TTC549 (cell line): Measurements from ENCODE around the gene AP1AR.
A peak's percentile ranks its signal among the peaks of the same experiment; 100 is the strongest.
"Not testable (repeated sequence)": the region's sequence is repeated elsewhere in the genome, so short reads cannot be mapped to it uniquely, and the experiment has no call there.

Experiments used
- FAIRE-seq: peaks from 2 replicates; lab custom pipeline; 2012; peaks lifted over from hg19 to GRCh38; lab: Jason Lieb, UNC

Gene AP1AR, protein sequence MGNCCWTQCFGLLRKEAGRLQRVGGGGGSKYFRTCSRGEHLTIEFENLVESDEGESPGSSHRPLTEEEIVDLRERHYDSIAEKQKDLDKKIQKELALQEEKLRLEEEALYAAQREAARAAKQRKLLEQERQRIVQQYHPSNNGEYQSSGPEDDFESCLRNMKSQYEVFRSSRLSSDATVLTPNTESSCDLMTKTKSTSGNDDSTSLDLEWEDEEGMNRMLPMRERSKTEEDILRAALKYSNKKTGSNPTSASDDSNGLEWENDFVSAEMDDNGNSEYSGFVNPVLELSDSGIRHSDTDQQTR

DNA sequence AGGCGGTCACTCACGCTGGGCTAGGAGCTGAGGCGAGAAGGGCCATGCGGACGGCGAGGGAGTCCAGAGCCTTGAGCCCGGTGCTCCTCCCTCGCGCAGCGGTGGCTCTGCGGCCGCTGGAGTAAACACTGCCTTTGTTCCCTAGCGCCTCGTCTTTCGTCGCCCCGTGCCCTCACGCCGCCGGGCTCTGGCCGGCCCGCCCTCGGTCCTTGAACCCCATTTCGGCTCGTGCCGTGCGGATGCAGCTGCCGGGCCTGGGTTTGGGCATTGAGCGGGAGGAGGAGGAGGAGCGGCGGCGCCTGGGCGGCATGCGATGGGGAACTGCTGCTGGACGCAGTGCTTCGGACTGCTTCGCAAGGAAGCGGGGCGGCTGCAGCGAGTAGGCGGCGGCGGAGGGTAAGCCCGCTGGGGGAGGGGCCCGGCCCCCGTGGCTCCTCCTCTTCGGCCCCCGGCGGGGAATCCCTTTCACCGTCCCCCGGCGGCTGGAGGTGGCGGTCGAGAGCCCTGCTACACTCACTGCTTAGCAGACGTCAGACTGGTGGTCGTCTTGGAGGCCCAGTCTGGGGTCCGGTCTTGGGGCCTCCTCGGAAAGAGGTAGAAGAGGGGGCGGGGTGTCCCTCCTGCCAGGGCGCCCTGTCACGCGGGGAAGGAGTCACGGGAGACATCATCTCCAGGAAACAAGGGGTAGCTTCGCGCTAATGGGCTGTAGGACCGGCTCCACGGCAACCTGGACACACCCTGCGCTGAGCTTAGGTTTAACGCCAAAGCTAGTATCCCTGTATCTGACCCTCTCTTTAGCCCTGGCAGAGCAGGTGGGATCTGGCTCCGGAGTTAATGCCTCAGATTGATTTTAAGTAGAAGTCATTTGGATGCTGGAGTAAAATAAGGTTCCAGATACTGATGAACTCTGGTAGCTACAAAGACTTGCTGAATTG, at the start of gene AP1AR:
TSS of gene AP1AR (plus strand) at position 9 of the 935 bp plus-strand sequence. CDS start at position 314, 305 bp downstream.
- no peak for FAIRE-seq

DNA sequence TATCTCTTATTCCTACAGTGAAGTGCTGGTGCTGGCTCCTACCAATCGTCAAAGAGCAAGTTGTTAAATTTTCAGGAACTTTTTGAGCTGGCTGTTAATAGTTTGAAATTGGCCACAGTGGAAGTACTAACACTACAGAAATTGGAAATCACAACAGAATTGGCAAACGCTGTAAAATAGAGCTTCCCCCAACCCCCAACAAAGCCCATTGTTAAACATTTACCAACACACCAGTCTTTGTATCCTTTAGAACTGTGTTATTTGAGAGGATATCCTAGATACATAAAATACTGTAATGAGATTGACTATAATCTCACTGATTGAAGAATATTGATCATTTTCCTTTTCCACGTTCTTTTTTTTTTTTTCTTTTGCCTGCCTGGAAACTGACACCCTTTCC, 49.0 kb upstream of the AP1AR start:
- no peak for FAIRE-seq

DNA sequence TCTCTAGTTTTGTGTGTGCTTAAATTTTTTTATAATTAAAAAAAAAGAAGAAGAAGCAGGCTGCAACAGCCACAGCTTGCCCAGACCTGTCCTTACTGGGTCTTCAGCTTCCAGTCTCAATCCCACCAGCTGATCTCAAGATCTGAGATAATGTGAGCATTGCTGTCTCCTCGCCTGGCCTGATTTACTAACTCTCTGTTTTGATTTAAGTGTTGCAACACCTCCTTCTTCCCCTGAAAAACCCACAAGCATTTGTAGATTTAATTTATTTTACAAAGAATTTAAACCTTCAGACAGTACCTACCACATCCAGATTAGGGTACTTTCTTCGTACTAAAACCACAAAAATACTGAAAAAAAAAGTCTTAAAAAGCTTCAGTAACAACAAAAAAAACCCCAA, 48.3 kb upstream of the AP1AR start:
- FAIRE-seq = no peak

DNA sequence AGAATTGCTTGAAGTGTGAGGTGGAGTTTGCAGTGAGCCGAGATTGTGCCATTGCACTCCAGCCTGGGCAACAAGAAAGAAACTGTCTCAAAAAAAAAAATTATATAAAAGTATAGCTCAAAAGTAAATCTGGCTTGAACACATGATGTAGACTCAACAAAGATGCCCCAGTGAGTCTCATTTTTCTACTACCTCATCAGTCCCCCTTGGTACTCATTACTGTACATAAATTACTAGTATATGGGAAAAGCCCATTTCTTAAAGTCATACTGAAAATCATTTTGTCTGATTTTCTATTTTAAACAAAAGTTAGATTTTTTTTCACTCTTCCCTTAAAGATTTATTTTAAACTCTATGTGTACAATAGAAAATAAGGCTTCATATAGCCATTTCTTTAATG, 47.1 kb upstream of the AP1AR start:
- FAIRE-seq = no peak

DNA sequence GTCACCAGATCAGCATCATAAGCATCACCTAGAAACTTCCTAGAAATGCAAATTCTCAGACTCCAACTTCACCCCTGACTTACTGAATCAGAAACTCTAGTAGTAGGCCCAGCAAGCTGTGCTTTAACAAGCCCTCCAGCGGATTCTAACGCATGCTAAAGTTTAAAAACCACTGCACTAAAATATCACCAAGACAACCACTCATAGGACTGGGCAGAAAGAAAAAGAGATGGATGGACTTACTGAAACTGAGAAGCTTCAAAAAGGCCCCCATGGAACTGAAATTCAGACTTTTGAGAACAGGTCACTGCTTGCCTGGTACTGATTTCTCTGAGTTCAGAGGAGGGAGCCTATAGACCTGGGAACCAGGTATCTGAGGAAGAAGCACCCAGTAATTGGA, 46.3 kb upstream of the AP1AR start:
- no peak for FAIRE-seq

DNA sequence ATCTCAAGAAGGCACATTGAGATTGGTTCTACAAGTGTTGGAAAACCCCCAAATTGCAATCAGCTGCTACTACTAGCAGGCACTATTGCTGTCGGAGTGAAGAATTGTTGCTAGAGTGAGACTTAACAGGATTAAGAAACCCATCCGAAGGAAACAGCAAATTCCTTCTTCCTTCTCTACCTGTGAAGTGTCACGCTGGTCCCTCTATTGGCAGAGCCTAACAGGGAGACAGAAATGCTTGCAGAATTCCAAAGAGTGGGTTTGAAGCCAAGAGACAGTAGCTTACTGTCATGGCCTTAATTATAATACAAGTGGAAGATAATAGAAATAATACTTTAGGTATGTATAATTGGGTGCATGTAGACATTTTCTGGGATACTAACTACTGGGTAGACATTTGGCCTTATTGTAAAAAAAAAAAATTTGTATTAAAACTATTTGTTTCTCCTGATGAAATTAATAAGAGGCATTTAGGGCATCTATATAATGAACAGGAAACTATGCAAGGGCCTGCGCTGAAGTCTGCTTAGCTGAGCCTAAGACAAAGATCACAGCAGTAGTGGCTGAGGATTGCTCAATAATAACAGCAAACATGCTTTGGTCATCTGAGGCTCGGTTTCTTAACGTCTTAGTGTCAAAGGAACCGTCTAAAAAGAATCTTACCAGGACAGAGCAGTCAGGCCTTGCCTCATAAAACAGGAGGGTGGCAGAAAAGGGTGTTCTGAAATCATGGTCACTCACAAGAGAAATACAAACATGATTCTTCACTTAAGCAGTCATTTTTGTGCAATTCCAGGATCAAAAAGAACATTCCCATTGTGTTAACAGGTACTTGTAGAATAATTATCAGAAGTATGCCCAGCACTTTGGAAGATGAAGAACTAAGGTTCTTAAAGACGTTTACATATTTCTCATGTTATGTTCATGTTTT, 45.6 kb upstream of the AP1AR start:
- no peak for FAIRE-seq

DNA sequence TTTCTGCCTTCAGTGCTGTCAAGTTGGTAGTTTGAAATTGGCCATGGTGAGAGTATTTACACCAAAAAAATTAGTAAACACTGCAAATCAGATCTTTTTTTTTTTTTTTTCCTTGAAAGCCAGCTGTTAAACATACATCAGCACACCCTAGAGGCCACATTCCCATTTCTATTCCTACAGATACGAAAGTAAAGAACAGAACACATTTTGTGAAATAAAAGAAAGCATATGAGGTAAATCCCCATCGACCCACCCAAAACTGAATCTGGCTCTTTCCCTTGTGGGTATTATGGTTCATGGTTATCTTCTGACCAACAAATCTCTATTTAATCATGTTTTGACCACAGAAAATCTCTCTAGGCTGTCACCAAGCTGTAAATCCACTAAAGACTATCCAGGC, 41.8 kb upstream of the AP1AR start:
- FAIRE-seq = no peak

DNA sequence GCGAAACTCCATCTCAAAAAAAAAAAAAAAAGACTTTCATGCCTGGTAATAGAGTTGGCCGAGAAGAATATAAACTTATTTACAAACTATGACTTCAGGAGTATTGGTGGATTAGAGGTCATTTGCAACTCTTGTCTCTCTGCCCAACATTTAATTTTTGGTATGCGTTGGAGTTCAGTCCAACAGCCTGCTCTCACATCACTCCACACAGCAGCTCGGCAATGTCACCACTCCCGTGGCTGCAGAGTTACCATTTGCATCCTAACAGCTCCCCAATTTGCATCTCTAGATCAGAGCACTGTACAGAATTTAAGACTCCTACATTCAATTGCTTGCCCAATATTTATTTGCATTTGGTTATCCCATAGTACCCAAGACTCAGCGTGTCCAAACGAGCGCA, 40.9 kb upstream of the AP1AR start:
- no peak for FAIRE-seq

DNA sequence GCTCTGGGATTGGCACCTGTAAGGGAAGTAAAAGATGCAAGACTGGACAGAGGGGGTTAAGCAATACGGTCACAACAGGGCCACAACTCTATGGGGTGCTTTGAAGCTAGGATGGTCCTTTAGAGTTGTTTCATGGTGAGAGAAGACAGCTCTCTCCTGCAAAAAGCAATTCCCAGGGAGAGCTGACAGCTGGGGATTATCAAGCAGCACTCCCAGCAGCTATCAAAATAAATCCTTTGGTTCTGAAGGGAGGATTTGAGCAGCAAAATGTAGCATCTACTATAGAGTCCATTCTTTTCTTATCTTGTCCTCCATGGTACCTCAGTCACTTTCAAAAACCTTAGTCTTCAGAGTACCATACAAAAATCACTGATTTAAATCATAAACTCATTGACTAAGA, 35.1 kb upstream of the AP1AR start:
- no peak for FAIRE-seq

DNA sequence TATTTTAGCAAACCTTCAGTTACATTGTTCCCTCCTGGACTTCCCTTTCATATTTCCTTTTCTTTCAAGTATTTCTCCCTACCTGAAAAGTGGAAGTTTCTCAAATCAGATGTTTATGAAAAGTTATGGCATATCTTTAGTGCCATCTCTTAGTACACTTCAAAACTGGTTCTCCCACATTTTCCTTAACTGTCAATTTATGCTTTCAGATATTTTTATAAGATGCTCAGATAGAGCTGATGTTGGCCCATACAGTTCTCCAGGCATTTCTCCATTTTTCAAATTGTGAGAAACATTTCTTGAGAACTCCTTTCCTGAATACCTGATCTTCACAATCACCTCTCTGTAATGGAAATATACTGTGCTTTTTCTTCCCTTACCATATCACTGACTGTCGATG, 32.5 kb upstream of the AP1AR start:
- no peak for FAIRE-seq

DNA sequence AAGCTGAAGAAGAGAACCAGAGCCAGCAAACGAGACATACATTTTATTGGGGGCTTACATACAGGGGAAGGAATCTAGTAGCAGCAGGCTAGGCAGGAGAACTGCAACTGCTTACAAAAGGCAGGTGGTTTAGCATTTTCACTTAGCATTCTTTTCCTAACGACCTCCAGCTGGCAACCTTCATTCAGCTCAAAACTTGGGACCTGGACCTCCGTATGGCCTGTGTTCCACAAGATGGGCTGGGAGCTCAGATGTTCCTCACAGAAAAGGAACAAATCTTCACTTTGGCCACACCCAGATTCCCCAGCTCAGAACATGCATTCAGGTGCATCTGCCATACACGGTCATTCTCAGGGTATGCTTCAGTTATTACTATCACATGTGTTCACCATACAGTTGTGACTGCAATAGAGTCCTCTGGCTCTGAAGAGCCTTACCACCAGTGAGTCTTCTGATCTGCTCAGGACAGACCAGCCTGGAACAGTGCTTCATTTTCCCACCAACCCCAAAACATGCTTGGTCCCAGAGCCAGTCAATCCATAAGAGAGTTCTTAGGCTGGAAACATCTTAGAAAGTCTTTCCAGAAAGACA, 29.6 kb upstream of the AP1AR start:
- no peak for FAIRE-seq

DNA sequence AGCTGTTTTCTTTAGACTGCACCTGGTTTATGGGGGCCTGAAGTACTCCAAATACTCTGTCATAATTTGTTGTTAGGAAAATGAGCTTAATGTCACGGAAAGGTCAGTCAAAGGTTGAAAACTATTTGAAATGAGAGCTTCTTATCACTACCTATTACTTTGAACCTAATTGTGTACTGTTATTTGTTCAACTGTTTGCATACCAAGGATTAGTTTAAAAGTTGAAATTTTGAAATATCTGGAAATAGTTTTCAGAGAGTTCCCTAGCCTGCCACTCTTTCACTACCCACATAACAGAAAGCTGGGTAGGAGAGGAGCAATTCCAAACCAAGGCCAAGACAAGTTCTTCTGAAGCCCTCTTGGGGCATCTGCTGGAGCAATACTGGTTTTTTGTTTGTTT, 28.0 kb upstream of the AP1AR start:
- no peak for FAIRE-seq

DNA sequence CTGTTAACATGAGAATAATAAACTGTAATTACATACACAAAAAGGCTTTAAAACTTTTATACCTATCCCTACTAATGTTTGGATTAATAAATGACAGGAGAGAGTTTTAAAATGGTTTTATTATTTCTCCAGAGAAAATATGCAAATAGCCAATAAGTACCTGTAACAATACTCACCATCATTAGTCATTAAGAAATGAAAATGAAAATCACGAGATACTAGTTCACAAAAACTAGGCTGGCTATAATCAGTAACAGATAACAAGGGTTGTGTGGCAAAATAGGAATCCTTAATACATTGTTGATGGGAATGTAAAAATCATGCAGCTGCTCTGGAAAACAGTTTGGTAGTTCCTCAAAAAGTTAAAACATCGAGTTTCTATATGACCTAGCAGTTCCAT, 25.2 kb upstream of the AP1AR start:
- no peak for FAIRE-seq

DNA sequence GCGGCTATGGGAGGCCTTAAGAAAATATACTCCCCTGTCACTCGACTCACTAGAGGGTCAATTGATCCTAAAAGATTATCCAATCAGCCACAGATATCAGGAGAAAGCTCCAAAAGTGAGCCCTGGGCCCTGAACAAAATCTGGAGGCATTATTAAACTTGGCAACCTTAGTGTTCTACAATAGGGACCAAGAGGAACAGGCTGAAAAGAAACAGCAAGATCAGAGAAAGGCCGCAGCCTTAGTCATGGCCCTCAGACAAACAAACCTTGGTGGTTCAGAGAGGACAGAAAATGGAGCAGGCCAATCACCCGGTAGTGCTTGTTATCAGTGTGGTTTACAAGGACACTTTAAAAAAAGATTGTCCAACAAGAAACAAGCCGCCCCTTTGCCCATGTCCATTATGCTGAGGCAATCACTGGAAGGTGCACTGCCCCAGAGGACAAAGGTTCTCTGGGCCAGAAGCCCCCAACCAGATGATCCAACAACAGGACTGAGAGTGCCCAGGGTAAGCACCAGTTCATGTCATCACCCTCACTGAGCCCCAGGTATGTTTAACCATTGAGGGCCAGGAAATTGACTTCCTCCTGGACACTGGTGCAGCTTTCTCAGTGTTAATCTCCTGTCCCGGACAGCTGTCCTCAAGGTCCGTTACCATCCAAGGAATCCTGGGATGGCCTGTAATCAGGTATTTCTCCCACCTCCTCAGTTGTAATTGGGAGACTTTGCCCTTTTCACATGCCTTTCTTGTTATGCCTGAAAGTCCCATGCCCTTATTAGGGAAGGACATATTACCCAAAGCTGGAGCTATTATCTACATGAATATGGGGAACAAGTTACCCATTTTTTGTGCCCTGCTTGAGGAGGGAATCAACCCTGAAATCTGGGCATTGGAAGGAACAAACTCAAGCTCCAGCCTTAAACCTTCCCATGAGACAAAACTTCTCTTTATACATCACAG, 23.2 kb upstream of the AP1AR start:
- not testable (repeated sequence) for FAIRE-seq

DNA sequence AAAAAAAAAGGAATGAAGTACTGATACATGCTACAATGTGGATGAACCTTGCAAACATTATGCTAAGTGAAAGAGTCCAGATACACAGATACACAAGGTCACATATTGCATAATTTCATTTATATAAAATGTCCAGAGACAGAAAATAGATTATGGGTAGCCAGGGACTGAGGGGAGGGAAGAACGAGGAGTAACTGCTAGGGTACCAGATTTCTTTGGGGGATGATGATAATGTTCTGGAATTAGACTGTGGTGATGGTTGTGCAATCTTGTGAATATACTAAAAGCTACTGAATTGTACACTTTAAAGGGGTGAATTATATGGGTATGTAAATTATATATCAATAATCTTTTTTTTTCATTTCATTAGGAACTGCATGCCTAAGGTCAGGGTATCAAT, 20.8 kb upstream of the AP1AR start:
- no peak for FAIRE-seq

DNA sequence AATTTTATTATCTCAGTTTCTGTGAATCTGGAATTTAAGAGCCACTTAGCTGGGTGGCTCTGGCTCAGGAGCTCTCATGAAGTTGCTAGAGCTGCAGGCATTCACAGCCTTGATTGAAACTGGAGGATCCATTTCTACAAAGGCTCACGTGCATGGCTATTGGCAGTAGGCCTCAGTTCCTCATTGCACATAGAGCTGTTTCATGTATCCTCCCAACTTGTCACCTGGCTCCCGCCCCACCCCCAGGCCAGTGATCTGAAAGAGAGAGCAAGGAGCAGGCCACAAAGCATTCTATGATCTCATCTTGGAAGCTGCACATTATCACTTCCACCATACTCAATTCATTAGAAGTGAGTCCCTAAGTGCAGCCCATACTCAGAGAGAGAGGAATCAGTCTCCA, 18.5 kb upstream of the AP1AR start:
- FAIRE-seq = no peak

DNA sequence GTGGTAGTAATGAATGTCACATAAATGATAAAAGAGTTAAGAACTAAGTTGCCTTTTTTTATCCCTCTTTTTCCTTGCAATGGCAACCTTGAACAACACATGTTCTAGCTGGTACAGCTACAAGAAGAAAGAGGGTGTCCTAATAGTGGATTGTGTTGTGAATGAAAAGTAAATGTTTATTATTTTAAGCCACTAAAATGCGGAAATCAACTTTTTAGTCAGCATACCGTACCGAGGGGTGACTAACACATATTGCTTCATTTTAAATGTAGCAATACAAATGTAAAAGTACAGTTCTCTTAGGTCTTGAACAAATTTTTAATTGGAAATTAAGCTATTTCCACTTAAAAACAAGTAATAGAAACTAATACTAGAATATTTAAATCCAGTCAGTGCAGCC, 17.7 kb upstream of the AP1AR start:
- FAIRE-seq = no peak

DNA sequence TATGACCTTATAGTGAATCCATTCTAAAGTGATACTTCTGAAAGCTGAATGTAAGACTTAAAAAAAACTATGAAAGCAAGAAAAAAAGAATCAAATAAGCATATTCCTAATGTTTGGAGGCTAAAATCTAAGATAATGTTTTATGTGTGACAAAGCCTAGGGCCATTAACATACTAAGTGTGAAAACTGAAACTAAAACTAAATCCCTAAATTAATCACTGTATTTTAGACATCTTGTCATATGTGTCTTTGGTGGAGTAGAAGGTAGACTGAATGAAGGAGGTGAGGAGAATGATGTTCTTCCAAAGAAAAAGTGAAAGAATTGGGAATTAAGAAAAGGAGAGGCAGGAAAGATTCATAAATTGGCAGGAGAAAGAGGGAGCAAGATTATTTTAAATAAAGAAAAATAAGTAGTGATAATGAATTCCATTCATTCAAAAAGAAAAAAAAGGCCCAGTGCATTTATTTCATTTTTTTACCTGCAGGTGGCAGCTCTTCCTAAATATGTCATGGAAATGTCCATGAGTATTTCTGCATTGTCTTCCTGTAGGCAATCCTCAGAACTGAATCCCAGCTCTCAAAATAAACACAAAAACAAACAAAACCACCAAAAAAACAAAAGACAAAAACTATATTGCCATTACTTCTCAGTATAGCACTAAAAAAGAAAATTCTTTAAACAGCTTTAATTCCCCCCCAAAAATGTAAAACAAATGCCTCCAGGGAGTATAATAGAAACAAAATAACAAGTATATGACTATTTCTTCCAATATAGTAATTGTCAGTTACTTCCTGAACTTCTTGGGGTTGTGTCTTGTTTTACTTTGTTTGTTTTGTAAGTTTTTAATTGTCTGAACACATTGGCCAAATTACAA, 17.0 kb upstream of the AP1AR start:
- FAIRE-seq = peak; percentile 63

DNA sequence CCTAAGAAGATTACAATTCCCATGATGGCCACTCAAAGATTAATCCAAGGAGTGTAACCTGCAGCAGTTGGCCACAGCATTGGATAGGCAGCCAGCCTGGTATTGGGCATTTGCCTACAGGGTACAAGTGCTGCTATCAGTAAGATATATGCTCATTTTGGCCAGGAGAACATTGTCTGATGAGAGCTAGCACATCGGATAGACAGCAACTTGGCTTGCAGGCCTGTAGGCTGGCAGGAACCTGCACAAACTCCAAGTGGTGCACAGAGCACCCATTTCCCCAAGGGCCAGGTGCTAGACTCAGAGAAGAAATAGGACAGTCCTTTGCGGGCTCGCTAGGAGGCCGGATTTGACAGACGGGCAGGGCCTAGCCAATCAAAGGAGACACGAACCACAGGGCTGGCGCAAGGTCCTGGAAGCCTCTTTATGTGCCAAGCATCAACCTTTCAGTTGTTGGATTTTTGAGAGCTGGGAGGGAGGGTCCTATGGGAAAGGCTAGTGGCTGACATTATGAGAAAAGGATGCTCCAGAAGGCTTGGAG, 11.7 kb upstream of the AP1AR start:
- FAIRE-seq = no peak
